PC-9 (cell line): ENCODE measurements around the gene LGSN. TPM values are rescaled to one million over a fixed set of nuclear protein-coding genes. Genes with fewer than 3 reads are reported as not detected.

ENCODE experiments used
- BruUV-seq: library from RNA; stranded (reverse); fragments of 400-500 nt; replicated peaks from 2 replicates; lab custom pipeline; 2021; lab: Mats Ljungman, UMichigan
- CTCF ChIA-PET: fragments of 300-600 bp; sonication (Branson Sonifier 250); formaldehyde crosslinking; loops from one replicate; lab custom pipeline; 2022; ENCODE audit warnings: antibody characterized with exemption; lab: Charles Lee
- POLR2A ChIA-PET: fragments of 300-600 bp; sonication (Branson Sonifier 250); formaldehyde crosslinking; loops from one replicate; lab custom pipeline; 2022; ENCODE audit warnings: antibody characterized with exemption; ENCODE audit not compliant: unreplicated experiment; lab: Charles Lee
- DNase-seq, 2 experiments: peaks; one replicate each; pipeline versions ENCODE4 v3.0.0 to v3.0.0-alpha.2; 2015 to 2022; ENCODE audit warnings: mixed read lengths in 1 of 2
- H2AFZ ChIP-seq: fragments of 200-600 bp; sonication (generic); 2 replicates; pipeline ENCODE4 v1.8.1; 2017; ENCODE audit warnings: antibody characterized with exemption
- H3F3A ChIP-seq: fragments of 200-600 bp; sonication (generic); 2 replicates; pipeline ENCODE4 v1.8.1; 2017; ENCODE audit warnings: antibody characterized with exemption, mild to moderate bottlenecking, low read depth; ENCODE audit not compliant: insufficient read depth
- H3K27ac ChIP-seq: fragments of 200-600 bp; sonication (generic); 2 replicates; pipeline ENCODE4 v1.6.1; 2016; ENCODE audit warnings: mixed run types
- H3K27me3 ChIP-seq: fragments of 200-600 bp; sonication (generic); 2 replicates; pipeline ENCODE4 v1.6.1; 2016; ENCODE audit warnings: low read depth, mixed run types; ENCODE audit not compliant: insufficient read depth
- H3K36me3 ChIP-seq: fragments of 200-600 bp; sonication (generic); 2 replicates; pipeline ENCODE4 v1.6.1; 2016; ENCODE audit warnings: low read depth, mixed run types
- H3K4me1 ChIP-seq: fragments of 200-600 bp; sonication (generic); replicated peaks from 2 replicates; pipeline ENCODE4 v1.6.1; 2016; ENCODE audit warnings: mixed run types; ENCODE audit not compliant: insufficient read depth
- H3K4me2 ChIP-seq: fragments of 200-600 bp; sonication (generic); 2 replicates; pipeline ENCODE4 v1.6.1; 2017; ENCODE audit warnings: mixed run types
- H3K4me3 ChIP-seq: fragments of 200-600 bp; sonication (generic); 2 replicates; pipeline ENCODE4 v1.6.1; 2016; ENCODE audit warnings: mixed run types
- H3K79me2 ChIP-seq: fragments of 200-600 bp; sonication (generic); 2 replicates; pipeline ENCODE4 v1.6.1; 2017; ENCODE audit warnings: low read depth, mixed run types
- H3K9me2 ChIP-seq: fragments of 200-600 bp; sonication (generic); 2 replicates; pipeline ENCODE4 v1.8.1; 2017; ENCODE audit warnings: mild to moderate bottlenecking; ENCODE audit not compliant: insufficient read depth
- H3K9me3 ChIP-seq: fragments of 200-600 bp; sonication (generic); 2 replicates; pipeline ENCODE4 v1.8.1; 2016; ENCODE audit warnings: low read depth; ENCODE audit not compliant: insufficient read depth
- H4K20me1 ChIP-seq: fragments of 200-600 bp; sonication (generic); 2 replicates; pipeline ENCODE4 v1.8.1; 2017; ENCODE audit not compliant: insufficient read depth
- CTCF ChIP-seq: fragments of 200-600 bp; sonication (generic); conservative IDR thresholded peaks from 2 replicates; pipeline ENCODE4 v1.6.1; 2017; ENCODE audit warnings: mixed run types, antibody characterized with exemption, mild to moderate bottlenecking, moderate library complexity
- EZH2 ChIP-seq: fragments of 200-600 bp; sonication (generic); IDR thresholded peaks from 2 replicates; pipeline ENCODE4 v1.8.0; 2017; ENCODE audit warnings: antibody characterized with exemption, low read depth
- intact Hi-C: fragments of 100-400 bp; cut with micrococcal nuclease; formaldehyde crosslinking; loops from one replicate; pipeline ENCODE4 v1.10.0; 2022; ENCODE audit not compliant: unreplicated experiment
- total RNA-seq: library from RNA; stranded (reverse); gene quantifications from 2 replicates; pipeline ENCODE4 v1.2.3, GENCODE V29; 2021

The LGSN gene
- total RNA-seq, 1 experiment from 2014 or later, result not detected

GRCh38 chr6:63267046-63267445 lies 52.7 kb downstream of the LGSN start:
- Histone ChIP-seq H4K20me1 (no peaks in the 10 kb centered on the region), H3K4me2 (no peak overlapping the region), H3K4me3 (no peak overlapping the region), H3K4me1 (peaks cover 12% of the 10 kb centered on the region; the same call in 1 of the 2 replicates), H3F3A (no peaks in the 10 kb centered on the region), H3K36me3 (no peaks in the 10 kb centered on the region), H2AFZ (no peak overlapping the region), H3K27me3 (no peaks in the 10 kb centered on the region), H3K9me2 (no peaks in the 10 kb centered on the region), H3K9me3 (no peaks in the 10 kb centered on the region), H3K27ac (no peak overlapping the region), H3K79me2 (no peaks in the 10 kb centered on the region)
- CTCF ChIA-PET, result no interaction called here
- TF ChIP-seq CTCF, result no peak
- no peak for TF ChIP-seq EZH2
- POLR2A ChIA-PET, result no interaction called here
- no TSS peak for BruUV-seq
- intact Hi-C loops, result no loop called here
- DNase-seq, result no peak

- Histone ChIP-seq H3K27ac (no peak overlapping the region), H3K9me2 (no peaks in the 10 kb centered on the region), H3K36me3 (no peaks in the 10 kb centered on the region), H3K4me2 (no peak overlapping the region), H3K9me3 (no peaks in the 10 kb centered on the region), H3K79me2 (no peaks in the 10 kb centered on the region), H3F3A (no peaks in the 10 kb centered on the region), H3K4me3 (no peak overlapping the region), H2AFZ (no peak overlapping the region), H3K4me1 (peaks cover 12% of the 10 kb centered on the region; the same call in 1 of the 2 replicates), H4K20me1 (no peaks in the 10 kb centered on the region), H3K27me3 (no peaks in the 10 kb centered on the region)
- BruUV-seq, result no TSS peak
- no peak for DNase-seq
- ChIA-PET POLR2A (no interaction called here), CTCF (no interaction called here)
- TF ChIP-seq EZH2, result no peak
- no peak for TF ChIP-seq CTCF
- intact Hi-C loops, result no loop called here
These were observed 56.3 kb downstream of the LGSN start for GRCh38 chr6:63263444-63263843.

GRCh38 chr6:63261820-63262219 lies 58.0 kb downstream of the LGSN start:
- no peaks in the 10 kb centered on the region for H3F3A ChIP-seq
- H2AFZ ChIP-seq, result no peak overlapping the region
- H3K36me3 ChIP-seq, result no peaks in the 10 kb centered on the region
- H3K4me1 ChIP-seq, result peaks cover 12% of the 10 kb centered on the region; the same call in 1 of the 2 replicates
- no peak for TF ChIP-seq EZH2
- TF ChIP-seq CTCF, result no peak
- DNase-seq, result no peak
- ChIA-PET CTCF (no interaction called here), POLR2A (no interaction called here)
- H4K20me1 ChIP-seq, result no peaks in the 10 kb centered on the region
- H3K79me2 ChIP-seq, result no peaks in the 10 kb centered on the region
- intact Hi-C loops, result no loop called here
- H3K27ac ChIP-seq, result no peak overlapping the region
- no peaks in the 10 kb centered on the region for H3K9me3 ChIP-seq
- no TSS peak for BruUV-seq
- no peaks in the 10 kb centered on the region for H3K9me2 ChIP-seq
- H3K4me3 ChIP-seq, result no peak overlapping the region
- no peak overlapping the region for H3K4me2 ChIP-seq
- no peaks in the 10 kb centered on the region for H3K27me3 ChIP-seq
